ENCODE measurements around the gene ANGPTL2.
A peak's percentile ranks its signal among the peaks of the same experiment; 100 is the strongest.

Gene ANGPTL2

DNA sequence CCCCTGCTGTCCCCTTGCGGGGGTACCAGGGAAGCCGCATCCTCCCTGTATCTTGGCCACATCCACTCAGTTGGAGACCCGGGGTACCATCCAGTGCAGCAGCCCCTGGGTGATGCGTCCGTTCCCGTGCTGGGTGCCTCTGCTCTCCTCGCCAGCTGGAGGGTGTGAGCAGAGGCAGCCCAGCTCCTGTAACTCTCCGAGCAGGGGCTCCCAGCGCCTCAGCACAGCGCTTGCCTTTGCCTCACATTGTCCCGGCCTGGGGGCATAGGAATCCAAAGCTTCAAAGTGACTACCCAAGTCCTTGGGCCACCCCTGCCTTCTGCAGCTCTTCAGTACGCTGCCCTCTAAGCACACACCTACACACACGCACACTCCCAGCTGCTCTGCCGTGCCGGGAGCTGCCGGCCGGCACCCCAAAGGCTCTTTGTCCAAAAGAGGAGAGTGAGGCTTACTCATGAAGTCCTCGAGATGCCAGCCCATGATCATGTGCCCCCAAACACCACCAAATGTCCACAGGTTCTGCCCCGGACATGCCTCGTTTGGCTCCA is 733 bp downstream of the ANGPTL2 start:
- Histone ChIP-seq H3K9ac (ENCODE audit: low read length) (peak overlapping the region; percentile 84), H3K27me3 (ENCODE audit: control insufficient read depth in 1 of 2, insufficient read depth in 2 of 2, low read length in 2 of 2) (no peaks in the 10 kb centered on the region), H3K4me1 (ENCODE audit: insufficient read depth, low read length) (peaks cover 52% of the 10 kb centered on the region), H3K9me3 (ENCODE audit: low read length) (no peaks in the 10 kb centered on the region), H3K27ac (ENCODE audit: low read depth, low read length) (peak overlapping the region; percentile 99), H3K36me3 (ENCODE audit: insufficient read depth, low read length) (peaks cover 5% of the 10 kb centered on the region), H3K4me3 (ENCODE audit: low read depth in 1 of 2, low read length in 2 of 2) (peak overlapping the region; percentile 79 to 90)

GRCh38 chr9:127119320-127119709 is 3.1 kb downstream of the ANGPTL2 start:
- Histone ChIP-seq H3K27ac (ENCODE audit: low read depth, low read length) (peak overlapping the region; percentile 19), H3K4me3 (ENCODE audit: low read depth in 1 of 2, low read length in 2 of 2) (peak overlapping the region; percentile 26 to 79), H3K9me3 (ENCODE audit: low read length) (no peaks in the 10 kb centered on the region), H3K36me3 (ENCODE audit: insufficient read depth, low read length) (peaks cover 5% of the 10 kb centered on the region), H3K27me3 (ENCODE audit: control insufficient read depth in 1 of 2, insufficient read depth in 2 of 2, low read length in 2 of 2) (no peaks in the 10 kb centered on the region), H3K9ac (ENCODE audit: low read length) (no peak overlapping the region), H3K4me1 (ENCODE audit: insufficient read depth, low read length) (peaks cover 61% of the 10 kb centered on the region)

GRCh38 chr9:127118597-127119319 is 3.7 kb downstream of the ANGPTL2 start:
- no peaks in the 10 kb centered on the region for H3K9me3 ChIP-seq (ENCODE audit: low read length)
- H3K4me1 ChIP-seq (ENCODE audit: insufficient read depth, low read length): peaks cover 61% of the 10 kb centered on the region
- H3K4me3 ChIP-seq (ENCODE audit: low read depth in 1 of 2, low read length in 2 of 2): peak overlapping the region in 1 of 2 donors; percentile 79
- H3K9ac ChIP-seq (ENCODE audit: low read length): no peak overlapping the region
- H3K27me3 ChIP-seq (ENCODE audit: control insufficient read depth in 1 of 2, insufficient read depth in 2 of 2, low read length in 2 of 2): no peaks in the 10 kb centered on the region
- peak overlapping the region; percentile 19 for H3K27ac ChIP-seq (ENCODE audit: low read depth, low read length)
- H3K36me3 ChIP-seq (ENCODE audit: insufficient read depth, low read length): peaks cover 5% of the 10 kb centered on the region

- peaks cover 5% of the 10 kb centered on the region for H3K36me3 ChIP-seq (ENCODE audit: insufficient read depth, low read length)
- peaks cover 63% of the 10 kb centered on the region for H3K4me1 ChIP-seq (ENCODE audit: insufficient read depth, low read length)
- no peaks in the 10 kb centered on the region for H3K27me3 ChIP-seq (ENCODE audit: control insufficient read depth in 1 of 2, insufficient read depth in 2 of 2, low read length in 2 of 2)
- no peak overlapping the region for H3K9ac ChIP-seq (ENCODE audit: low read length)
- no peak overlapping the region for H3K27ac ChIP-seq (ENCODE audit: low read depth, low read length)
- no peak overlapping the region for H3K4me3 ChIP-seq (ENCODE audit: low read depth in 1 of 2, low read length in 2 of 2)
- H3K9me3 ChIP-seq (ENCODE audit: low read length): no peaks in the 10 kb centered on the region
Observed at GRCh38 chr9:127117801-127118200, 4.6 kb downstream of the ANGPTL2 start.

DNA sequence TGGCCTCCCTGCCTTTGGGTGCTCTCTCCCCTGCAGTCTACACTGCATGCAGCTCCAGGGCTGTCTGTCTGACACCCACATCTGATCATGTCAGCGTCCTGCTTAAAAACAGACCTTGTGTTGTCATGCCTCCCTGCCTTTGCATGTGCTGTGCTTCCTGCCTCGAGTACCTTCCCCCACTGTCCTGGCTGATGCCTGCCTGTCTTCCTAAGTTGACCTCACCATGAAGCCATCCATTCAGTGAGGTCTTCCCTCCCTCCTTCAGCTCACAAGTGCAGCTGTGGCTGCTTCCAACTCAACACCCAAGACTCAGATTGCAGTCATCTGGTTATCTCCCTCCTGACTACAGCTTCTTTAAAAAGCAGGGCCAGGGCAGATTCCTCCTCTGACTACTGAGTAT is 5.5 kb downstream of the ANGPTL2 start:
- no peaks in the 10 kb centered on the region for H3K9me3 ChIP-seq (ENCODE audit: low read length)
- no peak overlapping the region for H3K4me3 ChIP-seq (ENCODE audit: low read depth in 1 of 2, low read length in 2 of 2)
- H3K36me3 ChIP-seq (ENCODE audit: insufficient read depth, low read length): peaks cover 5% of the 10 kb centered on the region
- no peaks in the 10 kb centered on the region for H3K27me3 ChIP-seq (ENCODE audit: control insufficient read depth in 1 of 2, insufficient read depth in 2 of 2, low read length in 2 of 2)
- H3K27ac ChIP-seq (ENCODE audit: low read depth, low read length): no peak overlapping the region
- no peak overlapping the region for H3K9ac ChIP-seq (ENCODE audit: low read length)
- peaks cover 71% of the 10 kb centered on the region for H3K4me1 ChIP-seq (ENCODE audit: insufficient read depth, low read length)

GRCh38 chr9:127116088-127116726 is 6.2 kb downstream of the ANGPTL2 start:
- no peak overlapping the region for H3K9ac ChIP-seq (ENCODE audit: low read length)
- H3K4me1 ChIP-seq (ENCODE audit: insufficient read depth, low read length): peaks cover 77% of the 10 kb centered on the region

GRCh38 chr9:127114606-127115005 is 7.8 kb downstream of the ANGPTL2 start:
- Histone ChIP-seq H3K27ac (ENCODE audit: low read depth, low read length) (peak overlapping the region; percentile 7), H3K27me3 (ENCODE audit: control insufficient read depth in 1 of 2, insufficient read depth in 2 of 2, low read length in 2 of 2) (no peaks in the 10 kb centered on the region), H3K4me1 (ENCODE audit: insufficient read depth, low read length) (peaks cover 73% of the 10 kb centered on the region), H3K4me3 (ENCODE audit: low read depth in 1 of 2, low read length in 2 of 2) (no peak overlapping the region), H3K9me3 (ENCODE audit: low read length) (no peaks in the 10 kb centered on the region), H3K36me3 (ENCODE audit: insufficient read depth, low read length) (peaks cover 5% of the 10 kb centered on the region), H3K9ac (ENCODE audit: low read length) (no peak overlapping the region)

More at GRCh38 chr9:127116088-127116726, 6.2 kb downstream of the ANGPTL2 start:
- H3K4me3 ChIP-seq (ENCODE audit: low read depth in 1 of 2, low read length in 2 of 2): no peak overlapping the region
- peaks cover 5% of the 10 kb centered on the region for H3K36me3 ChIP-seq (ENCODE audit: insufficient read depth, low read length)
- H3K9me3 ChIP-seq (ENCODE audit: low read length): no peaks in the 10 kb centered on the region
- no peaks in the 10 kb centered on the region for H3K27me3 ChIP-seq (ENCODE audit: control insufficient read depth in 1 of 2, insufficient read depth in 2 of 2, low read length in 2 of 2)
- H3K27ac ChIP-seq (ENCODE audit: low read depth, low read length): peak overlapping the region; percentile 14

DNA sequence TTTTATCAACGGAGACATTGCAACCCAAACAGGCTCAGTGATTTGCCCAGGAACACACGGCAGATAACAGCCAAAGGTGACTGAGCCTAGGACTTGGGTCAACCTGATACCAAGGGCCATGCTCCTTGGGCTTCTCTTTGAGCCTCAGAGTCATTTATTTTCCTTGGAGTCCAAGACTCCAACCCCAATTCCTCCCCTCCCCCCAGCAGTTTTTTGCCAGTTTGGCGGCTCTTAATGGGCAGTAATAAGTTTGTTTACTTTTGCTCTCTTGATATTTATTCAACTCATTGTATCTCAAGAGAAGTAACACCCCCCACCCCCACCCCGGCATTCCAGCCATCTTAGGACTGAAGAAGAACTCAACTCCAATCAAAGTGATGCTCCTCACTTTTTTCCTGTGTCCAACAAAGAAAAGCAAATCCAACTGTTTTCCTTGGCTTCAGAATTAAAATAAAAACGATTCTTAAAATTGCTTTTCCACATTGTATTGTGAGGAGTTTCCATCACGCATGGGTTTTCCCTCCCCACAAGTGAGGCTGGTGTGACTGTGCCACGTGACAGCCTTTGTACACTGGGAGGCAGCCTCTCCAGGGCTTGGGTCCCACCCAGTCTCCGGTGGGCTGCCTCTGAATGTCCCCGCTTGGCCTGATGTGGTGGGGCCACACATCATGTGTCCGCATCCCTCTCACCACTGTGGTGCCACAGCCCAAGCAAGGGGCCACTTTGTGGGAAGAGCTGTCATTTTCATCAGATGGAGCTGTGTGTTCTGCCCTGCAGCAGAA is 9.1 kb downstream of the ANGPTL2 start:
- peak overlapping the region; percentile 42 for H3K27ac ChIP-seq (ENCODE audit: low read depth, low read length)
- peaks cover 1% of the 10 kb centered on the region for H3K36me3 ChIP-seq (ENCODE audit: insufficient read depth, low read length)
- no peak overlapping the region for H3K4me3 ChIP-seq (ENCODE audit: low read depth in 1 of 2, low read length in 2 of 2)
- H3K4me1 ChIP-seq (ENCODE audit: insufficient read depth, low read length): peaks cover 73% of the 10 kb centered on the region
- H3K9ac ChIP-seq (ENCODE audit: low read length): no peak overlapping the region
- H3K9me3 ChIP-seq (ENCODE audit: low read length): no peaks in the 10 kb centered on the region
- no peaks in the 10 kb centered on the region for H3K27me3 ChIP-seq (ENCODE audit: control insufficient read depth in 1 of 2, insufficient read depth in 2 of 2, low read length in 2 of 2)

- no peaks in the 10 kb centered on the region for H3K27me3 ChIP-seq (ENCODE audit: control insufficient read depth in 1 of 2, insufficient read depth in 2 of 2, low read length in 2 of 2)
- H3K4me3 ChIP-seq (ENCODE audit: low read depth in 1 of 2, low read length in 2 of 2): peak overlapping the region in 1 of 2 donors; percentile 0
- H3K4me1 ChIP-seq (ENCODE audit: insufficient read depth, low read length): peaks cover 73% of the 10 kb centered on the region
- H3K36me3 ChIP-seq (ENCODE audit: insufficient read depth, low read length): no peaks in the 10 kb centered on the region
- H3K27ac ChIP-seq (ENCODE audit: low read depth, low read length): peak overlapping the region; percentile 57
- no peak overlapping the region for H3K9ac ChIP-seq (ENCODE audit: low read length)
- no peaks in the 10 kb centered on the region for H3K9me3 ChIP-seq (ENCODE audit: low read length)
Observed at GRCh38 chr9:127112735-127113161, 9.7 kb downstream of the ANGPTL2 start.

DNA sequence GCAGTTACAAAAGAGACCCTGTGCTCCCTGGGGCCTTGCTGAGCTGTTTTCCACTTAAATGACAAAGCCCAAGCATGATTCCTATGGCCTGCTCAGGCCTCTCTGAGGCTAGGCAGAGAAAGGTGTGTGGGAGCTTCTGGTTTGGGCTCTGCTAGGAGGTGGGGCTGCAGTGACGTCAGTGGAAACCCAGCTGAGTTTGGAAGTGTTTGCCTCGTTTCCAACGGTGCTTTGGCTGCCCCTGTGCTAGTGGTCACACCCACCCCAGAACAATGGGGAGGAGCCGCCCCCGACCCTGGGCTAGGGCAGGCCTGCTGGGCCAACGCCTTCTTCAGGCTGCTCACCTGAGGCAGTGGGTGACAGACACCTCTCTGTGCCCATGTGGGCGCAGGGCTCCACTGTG is 10.4 kb downstream of the ANGPTL2 start:
- no peaks in the 10 kb centered on the region for H3K27me3 ChIP-seq (ENCODE audit: control insufficient read depth in 1 of 2, insufficient read depth in 2 of 2, low read length in 2 of 2)
- H3K27ac ChIP-seq (ENCODE audit: low read depth, low read length): peak overlapping the region; percentile 57
- H3K9ac ChIP-seq (ENCODE audit: low read length): no peak overlapping the region
- H3K4me1 ChIP-seq (ENCODE audit: insufficient read depth, low read length): peaks cover 77% of the 10 kb centered on the region
- no peaks in the 10 kb centered on the region for H3K9me3 ChIP-seq (ENCODE audit: low read length)
- H3K36me3 ChIP-seq (ENCODE audit: insufficient read depth, low read length): no peaks in the 10 kb centered on the region
- peak overlapping the region in 1 of 2 donors; percentile 0 for H3K4me3 ChIP-seq (ENCODE audit: low read depth in 1 of 2, low read length in 2 of 2)

- Histone ChIP-seq H3K4me3 (ENCODE audit: low read depth in 1 of 2, low read length in 2 of 2) (no peak overlapping the region), H3K9ac (ENCODE audit: low read length) (no peak overlapping the region), H3K9me3 (ENCODE audit: low read length) (no peaks in the 10 kb centered on the region), H3K36me3 (ENCODE audit: insufficient read depth, low read length) (peaks cover 21% of the 10 kb centered on the region), H3K27me3 (ENCODE audit: control insufficient read depth in 1 of 2, insufficient read depth in 2 of 2, low read length in 2 of 2) (no peaks in the 10 kb centered on the region), H3K27ac (ENCODE audit: low read depth, low read length) (peak overlapping the region; percentile 54), H3K4me1 (ENCODE audit: insufficient read depth, low read length) (peaks cover 91% of the 10 kb centered on the region)
Observed at GRCh38 chr9:127109212-127109711, 13.2 kb downstream of the ANGPTL2 start.

Measured in muscle layer of colon (tissue), 2 donors.